ENCODE data around the gene LAMA2. TPM values are rescaled to one million over a fixed set of nuclear protein-coding genes. Genes with fewer than 3 reads are reported as not detected.
A peak's percentile ranks its signal among the peaks of the same experiment; 100 is the strongest.

LAMA2 gene
- polyA plus RNA-seq, 4 donors: 30.8 to 46.0 (median 32.6) TPM

- DNase-seq (ENCODE audit: low read depth in 4 of 4, low spot score in 3 of 4): no peak
These were observed 20.8 kb downstream of the LAMA2 start for GRCh38 chr6:128903715-128904114.

GRCh38 chr6:128914051-128914450, 31.1 kb downstream of the LAMA2 start:
- no peak for DNase-seq (ENCODE audit: low read depth in 4 of 4, low spot score in 3 of 4)

GRCh38 chr6:128918886-128919285, 35.9 kb downstream of the LAMA2 start:
- DNase-seq (ENCODE audit: low read depth in 4 of 4, low spot score in 3 of 4): no peak

GRCh38 chr6:128919412-128920180, 36.7 kb downstream of the LAMA2 start:
- DNase-seq (ENCODE audit: low read depth in 4 of 4, low spot score in 3 of 4): no peak

GRCh38 chr6:128925765-128926164, 42.8 kb downstream of the LAMA2 start:
- no peak for DNase-seq (ENCODE audit: low read depth in 4 of 4, low spot score in 3 of 4)

- no peak for DNase-seq (ENCODE audit: low read depth in 4 of 4, low spot score in 3 of 4)
These were observed 46.9 kb downstream of the LAMA2 start for GRCh38 chr6:128929869-128930268.

- no peak for DNase-seq (ENCODE audit: low read depth in 4 of 4, low spot score in 3 of 4)
These were observed 47.4 kb downstream of the LAMA2 start for GRCh38 chr6:128930321-128930720.

GRCh38 chr6:128932061-128932460, 49.1 kb downstream of the LAMA2 start:
- no peak for DNase-seq (ENCODE audit: low read depth in 4 of 4, low spot score in 3 of 4)

GRCh38 chr6:128950864-128951263, 67.9 kb downstream of the LAMA2 start:
- DNase-seq (ENCODE audit: low read depth in 4 of 4, low spot score in 3 of 4): no peak

- no peak for DNase-seq (ENCODE audit: low read depth in 4 of 4, low spot score in 3 of 4)
These were observed 70.0 kb downstream of the LAMA2 start for GRCh38 chr6:128952902-128953301.

- no peak for DNase-seq (ENCODE audit: low read depth in 4 of 4, low spot score in 3 of 4)
These were observed 71.5 kb downstream of the LAMA2 start for GRCh38 chr6:128954308-128955043.

GRCh38 chr6:128963561-128963960, 80.6 kb downstream of the LAMA2 start:
- no peak for DNase-seq (ENCODE audit: low read depth in 4 of 4, low spot score in 3 of 4)

- DNase-seq (ENCODE audit: low read depth in 4 of 4, low spot score in 3 of 4): no peak
These were observed 81.4 kb downstream of the LAMA2 start for GRCh38 chr6:128964233-128964755.

GRCh38 chr6:128964771-128965170, 81.8 kb downstream of the LAMA2 start:
- DNase-seq (ENCODE audit: low read depth in 4 of 4, low spot score in 3 of 4): no peak

- DNase-seq (ENCODE audit: low read depth in 4 of 4, low spot score in 3 of 4): no peak
These were observed 84.0 kb downstream of the LAMA2 start for GRCh38 chr6:128966934-128967333.

- DNase-seq (ENCODE audit: low read depth in 4 of 4, low spot score in 3 of 4): no peak
These were observed 96.1 kb downstream of the LAMA2 start for GRCh38 chr6:128979071-128979470.

GRCh38 chr6:128981716-128982115, 98.8 kb downstream of the LAMA2 start:
- DNase-seq (ENCODE audit: low read depth in 4 of 4, low spot score in 3 of 4): no peak

- DNase-seq (ENCODE audit: low read depth in 4 of 4, low spot score in 3 of 4): peak in 1 of 4 donors; percentile 3
These were observed 107.4 kb downstream of the LAMA2 start for GRCh38 chr6:128990360-128990759.

GRCh38 chr6:128990915-128991314, 108.0 kb downstream of the LAMA2 start:
- DNase-seq (ENCODE audit: low read depth in 4 of 4, low spot score in 3 of 4): no peak

GRCh38 chr6:128993166-128993565, 110.2 kb downstream of the LAMA2 start:
- no peak for DNase-seq (ENCODE audit: low read depth in 4 of 4, low spot score in 3 of 4)

GRCh38 chr6:128997880-128998279, 114.9 kb downstream of the LAMA2 start:
- no peak for DNase-seq (ENCODE audit: low read depth in 4 of 4, low spot score in 3 of 4)
